Hematopoietic multipotent progenitor cell treated with erythropoietin and hydrocortisone succinate and interleukin-3 and kit ligand, for 4 days (in vitro differentiated cells): Measurements from ENCODE around the gene TEK.
A peak's percentile ranks its signal among the peaks of the same experiment; 100 is the strongest.

Experiments
- DNase-seq: peaks from one replicate; pipeline ENCODE4 v3.0.0-alpha.2; 2015

TEK gene

GRCh38 chr9:27248702-27249101, 139.7 kb downstream of the TEK start:
- DNase-seq, result no peak

GRCh38 chr9:27258662-27259061, 149.6 kb downstream of the TEK start:
- no peak for DNase-seq

- no peak for DNase-seq
Measured at GRCh38 chr9:27260789-27261516, 151.9 kb downstream of the TEK start.

GRCh38 chr9:27261517-27262211, 152.6 kb downstream of the TEK start:
- DNase-seq, result no peak

- no peak for DNase-seq
Measured at GRCh38 chr9:27272103-27272502, 163.1 kb downstream of the TEK start.

GRCh38 chr9:27273186-27273585, 164.2 kb downstream of the TEK start:
- no peak for DNase-seq

- peak; percentile 86 for DNase-seq
Measured at GRCh38 chr9:27276193-27277030, 167.4 kb downstream of the TEK start.

- no peak for DNase-seq
Measured at GRCh38 chr9:27278374-27278773, 169.3 kb downstream of the TEK start.

- DNase-seq, result no peak
Measured at GRCh38 chr9:27279611-27280010, 170.6 kb downstream of the TEK start.
